Stimulated activated CD8-positive, alpha-beta memory T cell treated with anti-CD3 and anti-CD28 coated beads, Interleukin-2, amount 100 ng/mL, for 1 hour (primary cell): ENCODE measurements around the gene OXT.

ENCODE experiments used
- DNase-seq, 2 donors: peaks; one replicate each; pipeline ENCODE4 v3.0.0-alpha.2; 2020; ENCODE audit warnings: low read depth in 2 of 2

The OXT gene

GRCh38 chr20:3084283-3084985, 13.0 kb downstream of the OXT start, which contains the start of gene AVP:
Gene AVP, minus strand, starts transcription at chr20:3084724. Its CDS starts 50 bp downstream, at chr20:3084674.
- DNase-seq = no peak

- no peak for DNase-seq
Observed at GRCh38 chr20:3084986-3085360, 13.6 kb downstream of the OXT start.

- DNase-seq = no peak
Observed at GRCh38 chr20:3085571-3086072, 14.2 kb downstream of the OXT start.

- no peak for DNase-seq
Observed at GRCh38 chr20:3088031-3088430, 16.6 kb downstream of the OXT start.

- DNase-seq = no peak
Observed at GRCh38 chr20:3090565-3090964, 19.1 kb downstream of the OXT start.

GRCh38 chr20:3092611-3093379, 21.4 kb downstream of the OXT start:
- no peak for DNase-seq

GRCh38 chr20:3093861-3094361, 22.5 kb downstream of the OXT start:
- no peak for DNase-seq

GRCh38 chr20:3094848-3095629, 23.6 kb downstream of the OXT start:
- DNase-seq = no peak

GRCh38 chr20:3100480-3100879, 29.1 kb downstream of the OXT start:
- DNase-seq = no peak

- no peak for DNase-seq
Observed at GRCh38 chr20:3101251-3101650, 29.8 kb downstream of the OXT start.

GRCh38 chr20:3101737-3102574, 30.5 kb downstream of the OXT start:
- peak in 1 of 2 donors; percentile 30 for DNase-seq

- DNase-seq = no peak
Observed at GRCh38 chr20:3102575-3103368, 31.4 kb downstream of the OXT start.

GRCh38 chr20:3103369-3104032, 32.1 kb downstream of the OXT start:
- DNase-seq = no peak

- DNase-seq = no peak
Observed at GRCh38 chr20:3105256-3106137, 34.1 kb downstream of the OXT start.

- no peak for DNase-seq
Observed at GRCh38 chr20:3106185-3106584, 34.8 kb downstream of the OXT start.

- no peak for DNase-seq
Observed at GRCh38 chr20:3106658-3107463, 35.4 kb downstream of the OXT start.

- no peak for DNase-seq
Observed at GRCh38 chr20:3107464-3108025, 36.1 kb downstream of the OXT start.
